Hippocampal formation (tissue), 2 donors: ENCODE measurements around the gene CD247.
"Not testable (repeated sequence)": the region's sequence is repeated elsewhere in the genome, so short reads cannot be mapped to it uniquely, and the experiment has no call there.

Experiments used
- DNase-seq, 2 donors: peaks; one replicate each; lab custom pipeline; 2025; lab: John Stamatoyannopoulos, UW

CD247 gene

DNA sequence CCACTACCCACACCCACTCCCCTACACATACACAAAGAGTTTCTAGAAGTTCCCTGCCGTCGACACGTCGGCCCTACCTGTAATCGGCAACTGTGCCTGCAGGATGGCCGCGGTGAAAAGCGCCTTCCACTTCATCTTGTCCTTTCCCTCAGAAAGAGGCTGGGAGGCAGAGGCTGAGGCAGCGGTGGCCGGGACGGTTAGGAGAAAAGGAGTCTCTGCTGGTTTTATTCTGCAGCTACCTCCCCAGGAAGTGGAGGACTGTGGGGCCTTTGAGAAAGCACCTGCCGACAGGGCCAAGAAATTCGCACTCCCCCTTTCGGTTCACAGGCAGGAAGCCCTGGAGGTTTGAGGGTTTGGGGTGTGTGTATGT lies at the start of gene CD247:
CD247 (minus strand) TSS at position 199 of the 370 bp plus-strand sequence; CDS start at position 135, 64 bp downstream.
- DNase-seq = no peak

DNA sequence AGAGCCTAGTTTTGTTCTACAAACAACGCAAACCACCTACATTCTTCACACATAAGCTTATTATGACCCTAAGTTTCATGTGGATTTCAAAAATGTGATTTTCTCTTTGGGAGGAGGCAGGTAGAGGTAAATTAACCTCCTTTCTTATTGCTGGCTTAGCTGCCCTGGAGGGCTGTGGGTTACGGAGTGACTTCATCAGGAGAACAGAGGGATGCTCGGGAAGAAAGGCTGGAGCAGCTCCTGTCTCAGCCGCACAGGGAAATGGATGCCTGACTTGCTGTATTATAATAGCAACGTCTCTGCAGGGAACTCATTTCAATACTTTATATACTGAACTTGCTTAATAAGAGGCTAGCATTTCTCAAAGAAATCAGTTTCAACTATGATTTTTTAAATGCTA lies 49.3 kb upstream of the CD247 start:
- DNase-seq = no peak

DNA sequence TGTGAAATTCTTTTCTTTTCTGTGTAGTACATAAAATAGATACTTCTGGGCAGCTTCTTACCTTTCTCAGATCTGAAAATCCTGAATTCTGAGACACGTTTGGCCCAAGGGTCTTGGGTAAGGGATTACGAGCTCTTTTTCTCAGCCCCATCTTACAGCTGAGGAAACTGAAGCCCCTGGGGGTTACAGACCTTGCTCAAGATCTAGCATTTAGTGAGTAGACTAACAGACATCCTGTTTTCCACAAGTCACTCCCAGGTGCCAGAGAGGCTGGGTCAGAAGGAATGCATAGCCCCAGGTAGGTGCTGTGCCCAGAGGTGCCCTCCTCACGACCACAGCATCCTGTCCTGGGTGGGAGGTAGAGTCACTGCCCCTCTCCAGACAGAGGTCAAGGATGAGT lies 48.4 kb upstream of the CD247 start:
- no peak for DNase-seq

DNA sequence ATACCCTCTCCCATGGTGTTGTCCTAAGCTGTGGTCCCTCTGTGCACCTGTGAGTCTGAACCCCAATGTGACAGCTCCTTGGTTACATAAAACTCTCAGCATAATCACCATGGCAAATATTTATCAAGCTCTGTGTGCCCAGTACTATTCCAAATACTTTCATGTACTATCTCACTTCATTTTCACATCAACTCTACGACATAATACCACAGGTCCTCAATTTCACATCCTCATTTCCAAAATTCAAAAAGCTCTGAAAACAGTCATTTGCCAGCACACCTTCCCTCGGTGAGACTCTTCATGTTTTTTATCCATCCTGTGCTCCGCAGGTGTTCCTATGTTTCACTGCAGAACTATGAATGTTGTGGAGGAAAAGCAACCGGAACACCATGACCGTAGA lies 47.6 kb upstream of the CD247 start:
- no peak for DNase-seq

DNA sequence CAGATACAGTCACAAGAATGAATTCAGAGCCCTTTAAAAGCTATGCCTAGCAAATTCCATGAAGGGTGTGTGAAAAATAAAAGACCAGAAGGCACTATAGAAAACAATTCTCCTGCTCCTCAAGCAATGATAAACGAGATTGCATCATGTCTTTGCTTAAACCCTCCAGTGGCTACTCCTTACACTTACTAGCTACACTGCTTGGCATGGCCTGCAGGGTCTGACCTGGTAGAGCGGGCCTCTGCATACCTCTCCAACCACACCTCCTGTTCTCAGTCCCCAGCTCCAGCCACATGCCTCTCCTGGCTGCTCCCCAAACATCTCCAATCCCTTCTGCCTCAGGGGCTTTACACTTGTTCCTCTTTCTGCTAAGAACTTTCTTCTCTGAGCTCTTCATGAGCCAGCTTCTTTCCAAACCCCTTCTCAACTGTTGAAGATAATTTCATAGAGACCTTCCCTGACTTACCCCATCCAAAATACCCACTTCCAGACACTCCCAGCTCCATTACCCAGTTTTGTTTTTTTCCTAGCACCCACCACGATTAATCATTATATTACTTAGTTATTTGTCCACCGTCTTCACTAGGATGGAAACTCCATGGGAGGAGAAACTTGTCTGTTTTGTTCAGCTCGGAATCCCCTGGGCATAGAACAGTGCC lies 46.4 kb upstream of the CD247 start:
- DNase-seq = peak in 1 of 2 donors; percentile 16

DNA sequence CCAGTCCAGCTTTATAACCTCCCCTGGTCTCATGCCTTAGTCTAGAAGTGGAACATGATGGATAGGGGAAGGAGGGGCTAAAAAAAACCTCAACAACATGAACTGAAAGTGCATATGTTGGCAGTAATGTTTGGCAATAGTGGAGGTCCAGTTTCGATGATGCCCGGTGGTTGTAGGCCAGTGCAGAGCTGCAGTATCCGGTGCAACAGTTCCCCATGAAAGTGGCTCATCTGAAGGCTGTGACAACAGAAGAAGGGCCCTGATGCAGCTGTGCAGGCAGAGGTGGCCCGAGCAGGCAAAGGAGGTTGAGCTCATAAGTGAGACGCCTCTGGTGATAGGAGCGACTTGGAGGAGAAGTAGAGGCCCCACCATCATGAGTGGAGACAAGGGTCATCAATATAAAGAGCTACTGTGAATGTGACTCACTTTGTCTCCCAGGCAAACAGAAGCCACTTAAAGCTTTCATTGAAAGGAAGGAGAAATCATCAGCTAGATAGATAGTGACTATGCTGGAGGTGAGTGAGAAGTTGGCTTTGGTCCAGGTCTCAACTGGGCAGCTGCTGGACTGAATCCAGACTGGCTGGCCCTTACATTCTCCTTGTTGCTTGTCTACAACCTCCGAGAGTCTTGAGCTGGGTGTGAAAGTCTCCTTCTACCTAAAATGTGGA lies 45.4 kb upstream of the CD247 start:
- DNase-seq = peak; percentile 22 to 32

DNA sequence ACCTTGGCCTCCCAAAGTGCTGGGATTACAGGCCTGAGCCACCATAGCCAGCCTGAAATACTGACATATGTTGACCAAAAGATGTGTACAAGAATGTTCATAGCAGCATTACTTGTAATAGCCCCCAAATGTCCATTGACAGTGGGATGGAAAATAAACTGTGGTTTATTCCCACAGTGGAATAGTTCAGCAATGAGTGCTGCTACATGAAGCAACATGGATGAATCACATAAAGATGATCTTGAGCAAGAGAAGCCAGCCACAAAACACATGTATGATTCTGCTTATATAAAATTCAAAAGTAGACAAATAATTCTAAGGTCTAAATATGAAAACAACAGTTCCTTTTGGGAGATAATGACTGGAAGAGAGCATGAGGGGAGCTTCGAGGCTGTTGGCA lies 44.4 kb upstream of the CD247 start:
- DNase-seq = no peak

DNA sequence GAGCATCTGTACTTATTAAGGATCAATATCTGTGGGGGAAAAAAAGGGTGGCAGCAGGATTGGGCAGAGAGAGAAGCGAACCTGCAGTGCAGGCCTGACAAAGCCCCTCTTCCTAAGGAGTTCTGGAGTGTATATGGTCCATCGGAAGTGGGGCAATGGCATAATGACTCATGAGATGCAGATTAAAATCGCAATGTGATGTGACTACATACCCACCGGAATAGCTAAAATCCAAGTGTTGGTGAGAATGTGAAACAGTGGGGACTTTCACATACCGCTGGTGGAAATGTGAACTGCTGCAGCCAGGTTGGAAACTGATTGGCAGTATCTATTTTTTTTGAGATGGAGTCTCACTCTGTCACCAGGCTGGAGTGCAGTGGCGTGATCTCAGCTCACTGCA lies 43.4 kb upstream of the CD247 start:
- no peak for DNase-seq

DNA sequence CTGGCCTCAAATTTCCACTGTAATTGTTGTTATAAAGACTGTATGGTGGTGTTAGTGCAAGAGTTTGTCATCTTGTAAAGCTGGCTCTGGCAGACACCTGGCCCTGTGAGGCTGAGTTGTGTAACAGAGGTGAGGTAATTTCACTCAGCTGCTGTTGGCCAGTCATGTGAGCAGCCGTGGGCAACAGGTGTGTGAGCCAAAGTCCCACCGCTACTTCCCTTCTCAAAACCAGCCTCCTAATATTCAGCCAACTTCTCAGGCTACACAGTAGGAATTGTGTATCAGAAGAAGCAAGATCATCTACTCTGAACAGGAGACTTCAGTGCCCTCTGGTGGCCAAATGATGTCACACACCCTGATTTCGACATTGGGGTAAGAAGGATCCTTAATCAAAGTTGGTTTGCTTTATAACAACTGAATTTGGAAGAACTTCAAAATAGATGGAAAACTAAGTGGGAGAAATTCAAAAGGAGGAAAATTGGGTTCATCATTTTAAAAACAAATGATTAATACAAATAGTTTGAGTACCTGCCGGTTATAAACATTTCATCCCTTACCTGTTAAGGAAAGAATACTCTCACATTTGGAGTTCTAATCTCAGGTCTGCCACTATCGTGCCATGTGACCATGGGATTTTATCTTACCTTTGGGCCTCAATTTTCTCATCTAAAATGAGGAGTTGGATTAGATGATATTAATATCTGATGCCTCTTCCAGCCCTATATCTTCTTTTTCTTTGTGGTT lies 37.8 kb upstream of the CD247 start:
- DNase-seq = peak; percentile 53 to 65

DNA sequence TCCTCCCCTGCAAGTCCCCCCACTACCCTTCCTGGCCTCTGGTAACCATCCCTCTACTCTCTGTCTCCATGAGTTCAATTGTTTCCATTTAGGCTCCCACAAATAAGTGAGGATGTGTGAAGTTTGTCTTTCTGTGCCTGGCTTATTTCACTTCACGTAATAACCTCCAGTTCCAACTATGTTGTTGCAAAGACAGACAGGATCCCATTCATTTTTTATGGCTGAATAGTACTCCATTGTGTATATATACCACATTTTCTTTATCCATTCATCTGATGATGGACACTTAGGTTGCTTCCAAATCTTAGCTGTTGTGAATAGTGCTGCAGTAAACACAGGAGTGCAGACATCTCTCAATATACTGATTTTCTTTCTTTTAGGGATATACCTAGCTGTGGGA lies 36.7 kb upstream of the CD247 start:
- not testable (repeated sequence) for DNase-seq

DNA sequence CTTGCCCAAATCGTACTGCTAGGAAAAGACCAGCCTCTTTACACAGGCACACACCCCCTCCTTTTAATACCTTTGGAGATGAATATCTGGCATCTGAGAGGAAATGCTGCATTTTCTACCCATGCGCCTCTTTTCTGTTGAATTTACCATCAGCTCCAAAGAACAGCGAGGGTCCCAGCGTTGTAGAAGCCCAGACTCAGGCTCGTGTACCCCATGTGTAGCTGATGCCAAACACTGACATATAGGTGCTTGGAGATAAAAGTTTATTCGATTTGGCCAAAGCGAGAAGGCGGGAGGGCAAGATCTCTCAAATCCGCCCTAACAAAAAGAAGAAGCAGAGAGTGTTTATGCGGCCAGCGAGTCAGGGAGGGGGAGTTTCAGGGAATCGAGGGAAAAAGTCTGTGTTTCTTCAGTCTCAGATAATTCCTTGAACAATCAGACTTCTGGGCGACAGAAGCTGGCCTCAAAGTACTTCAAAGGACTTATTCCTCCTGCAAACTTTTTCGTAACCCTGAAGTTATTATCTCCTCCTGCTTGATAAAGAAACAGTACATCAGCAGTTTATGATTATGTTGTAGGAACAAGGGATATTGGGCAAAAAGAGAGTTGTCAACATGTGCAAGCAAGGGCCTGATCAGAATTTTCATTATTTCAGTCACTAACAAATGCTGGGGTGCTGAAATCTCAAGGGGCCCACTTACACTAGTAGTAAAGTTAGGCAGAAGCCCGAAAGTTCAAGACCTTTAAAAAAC lies 35.9 kb upstream of the CD247 start:
- no peak for DNase-seq

DNA sequence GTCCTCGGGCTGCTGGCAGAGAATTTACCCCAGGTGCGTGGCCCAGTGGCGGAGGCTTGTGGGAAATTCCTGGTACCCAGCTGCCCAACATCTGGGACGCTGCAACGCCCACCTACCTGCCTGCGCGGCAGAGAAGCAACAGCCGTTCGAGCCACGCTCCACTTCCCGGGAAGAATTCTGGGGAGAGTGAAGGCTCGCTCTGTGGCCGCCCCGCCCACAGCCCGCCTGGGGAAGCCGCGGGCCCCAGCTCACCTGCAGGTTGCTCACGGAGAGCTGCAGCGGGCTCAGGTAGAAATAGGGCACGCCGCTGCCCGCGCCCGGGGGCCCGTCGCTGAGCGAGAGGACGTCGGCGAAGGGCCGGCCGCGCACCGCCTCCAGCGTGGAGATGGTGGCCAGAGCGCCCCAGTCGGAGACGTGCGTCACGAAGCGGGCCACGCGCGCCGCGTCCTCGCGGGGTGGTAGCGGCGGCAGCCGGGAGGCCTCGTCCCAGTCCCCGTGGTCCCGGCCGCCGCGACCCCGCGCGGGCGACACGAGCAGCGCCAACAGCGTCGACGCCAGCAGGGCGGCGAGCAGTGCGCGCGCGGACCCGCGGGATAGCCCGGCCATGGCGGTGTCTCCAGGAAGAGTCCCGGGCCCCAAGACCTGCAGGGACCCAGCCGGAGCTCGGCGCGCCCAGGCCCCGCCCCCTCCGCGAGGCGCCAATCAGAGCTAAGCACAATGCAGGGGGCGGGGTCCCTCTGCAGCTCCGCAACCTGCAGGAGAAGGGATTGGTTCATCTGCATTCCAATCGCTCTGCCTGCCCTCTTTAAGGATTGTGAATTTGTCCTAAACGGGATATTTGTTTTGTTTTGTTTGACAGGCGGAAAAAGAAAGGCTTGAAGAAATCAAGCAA lies 35.1 kb upstream of the CD247 start, which contains the start of gene CREG1:
CREG1 (minus strand) TSS at position 627 of the 892 bp plus-strand sequence.
- DNase-seq = peak; percentile 87 to 93

DNA sequence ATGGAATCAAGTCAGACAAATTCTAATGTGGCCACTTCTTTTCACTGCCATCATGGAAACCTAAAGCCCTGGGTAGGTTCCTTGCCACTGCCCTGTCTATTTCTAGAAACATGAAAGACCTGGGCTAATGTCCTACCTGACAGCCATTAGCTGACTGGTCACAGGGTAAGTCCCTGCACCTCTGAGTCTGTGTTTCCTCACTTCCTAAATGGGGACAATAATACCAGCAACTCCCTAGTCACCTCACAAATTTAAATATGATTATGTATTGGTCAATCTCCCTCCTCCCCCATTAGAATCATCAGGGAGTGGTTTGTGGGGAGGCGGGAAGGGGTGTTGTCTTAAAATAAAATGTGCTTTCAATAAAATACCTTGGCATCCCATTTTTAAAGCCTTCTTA lies 33.0 kb upstream of the CD247 start:
- no peak for DNase-seq

DNA sequence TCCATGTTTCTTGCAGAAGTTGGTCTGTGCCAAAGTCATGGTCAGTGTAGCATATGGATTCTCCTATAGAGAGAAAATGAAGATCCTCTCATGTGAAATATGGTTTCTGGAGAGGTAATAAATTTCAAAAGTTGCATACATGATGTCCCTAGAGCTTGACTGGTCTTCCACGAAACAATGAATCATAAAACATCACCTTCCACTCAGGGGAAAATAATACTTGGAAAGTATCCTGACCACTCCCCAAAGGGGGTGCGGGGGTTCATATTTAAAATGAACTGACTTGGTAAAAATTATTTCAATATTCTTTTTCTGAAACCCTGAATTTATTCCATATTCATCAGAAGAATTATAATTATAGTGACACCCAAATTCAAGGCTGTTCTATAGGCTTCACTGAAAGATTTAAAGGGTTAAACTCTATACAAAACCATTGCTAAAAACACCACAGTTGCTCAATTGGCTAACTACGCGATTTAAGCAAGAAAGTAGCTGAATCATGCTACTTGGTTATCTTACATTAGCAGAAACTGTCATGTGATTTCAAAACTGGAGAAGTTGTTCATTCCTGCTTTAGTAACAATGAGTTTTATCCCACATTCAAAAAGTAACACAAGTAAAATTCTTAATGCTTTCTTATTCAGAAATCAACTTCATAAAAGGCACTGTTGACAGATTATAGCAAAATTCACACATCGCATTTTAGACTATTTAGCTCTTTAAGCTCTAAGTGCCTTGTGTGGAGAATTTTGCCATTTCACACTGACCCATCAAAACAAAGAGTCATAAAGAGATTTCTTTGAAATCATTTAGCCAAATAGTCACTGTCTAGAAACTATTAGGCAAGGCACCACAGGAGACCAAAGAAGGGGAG lies 30.0 kb upstream of the CD247 start:
- DNase-seq = no peak

DNA sequence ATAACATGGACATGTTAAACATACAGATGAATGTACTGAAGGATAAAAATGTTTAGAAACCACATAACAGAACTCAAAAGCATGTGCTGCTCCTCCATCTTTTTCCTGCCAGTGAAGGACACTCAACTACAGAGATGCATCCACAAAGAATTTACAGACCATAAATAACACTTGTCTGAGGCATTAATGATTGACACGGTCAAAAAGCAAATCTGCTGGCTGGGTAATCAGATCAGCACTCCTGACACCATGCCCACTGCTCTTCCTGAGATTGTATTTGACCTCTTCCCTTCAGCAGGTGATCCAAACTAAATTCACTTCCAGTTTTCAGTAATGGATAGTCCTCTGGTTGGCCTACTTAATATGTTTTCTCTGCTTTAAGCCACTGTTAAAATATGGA lies 28.6 kb upstream of the CD247 start:
- no peak for DNase-seq

DNA sequence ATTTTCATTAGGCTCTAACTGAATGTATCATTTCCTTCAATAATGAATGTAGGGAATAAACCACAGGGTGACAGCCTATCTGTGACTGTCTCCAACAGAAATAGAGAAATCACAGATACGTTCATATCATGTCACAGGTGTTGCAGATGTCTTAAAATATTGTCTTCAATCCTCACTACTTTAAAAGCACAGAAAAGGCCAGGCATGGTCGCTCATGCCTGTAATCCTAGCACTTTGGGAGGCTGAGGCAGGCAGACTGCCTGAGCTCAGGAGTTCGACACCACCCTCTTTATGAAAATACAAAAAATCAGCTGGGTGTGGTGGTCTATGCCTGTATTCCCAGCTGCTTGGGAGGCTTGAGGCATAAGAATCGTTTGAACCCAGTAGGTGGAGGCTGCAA lies 27.0 kb upstream of the CD247 start:
- DNase-seq = no peak

DNA sequence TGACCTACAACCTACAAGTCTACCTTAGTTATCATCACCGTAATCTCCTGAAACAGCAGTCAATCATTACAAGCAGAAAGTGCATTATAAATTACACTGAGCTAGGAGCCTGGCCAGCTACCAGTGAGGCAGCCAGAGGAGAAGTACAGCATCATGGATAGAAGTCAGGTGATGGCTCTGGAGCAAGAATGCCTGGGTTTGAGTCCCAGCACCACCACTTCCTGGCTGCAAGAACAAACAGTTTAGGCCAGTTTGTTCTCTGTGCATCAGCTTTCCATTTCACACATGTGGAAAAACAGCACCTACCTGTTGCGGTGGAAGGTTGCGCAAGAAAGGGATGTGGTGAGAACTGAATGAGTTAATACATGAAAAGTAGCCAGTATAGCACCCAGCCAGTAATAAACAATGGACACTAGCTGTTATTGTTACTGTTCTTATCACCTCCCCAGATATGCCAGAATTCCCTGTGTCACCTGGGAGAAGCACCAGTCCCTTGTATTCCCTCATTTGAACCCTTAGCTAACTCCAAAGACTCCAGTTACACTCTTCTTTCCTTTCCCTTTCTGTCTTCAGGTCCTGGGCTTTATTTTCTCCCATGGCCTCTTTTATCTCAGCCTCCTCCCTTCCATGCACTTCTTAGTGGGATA lies 26.2 kb upstream of the CD247 start:
- DNase-seq = no peak

DNA sequence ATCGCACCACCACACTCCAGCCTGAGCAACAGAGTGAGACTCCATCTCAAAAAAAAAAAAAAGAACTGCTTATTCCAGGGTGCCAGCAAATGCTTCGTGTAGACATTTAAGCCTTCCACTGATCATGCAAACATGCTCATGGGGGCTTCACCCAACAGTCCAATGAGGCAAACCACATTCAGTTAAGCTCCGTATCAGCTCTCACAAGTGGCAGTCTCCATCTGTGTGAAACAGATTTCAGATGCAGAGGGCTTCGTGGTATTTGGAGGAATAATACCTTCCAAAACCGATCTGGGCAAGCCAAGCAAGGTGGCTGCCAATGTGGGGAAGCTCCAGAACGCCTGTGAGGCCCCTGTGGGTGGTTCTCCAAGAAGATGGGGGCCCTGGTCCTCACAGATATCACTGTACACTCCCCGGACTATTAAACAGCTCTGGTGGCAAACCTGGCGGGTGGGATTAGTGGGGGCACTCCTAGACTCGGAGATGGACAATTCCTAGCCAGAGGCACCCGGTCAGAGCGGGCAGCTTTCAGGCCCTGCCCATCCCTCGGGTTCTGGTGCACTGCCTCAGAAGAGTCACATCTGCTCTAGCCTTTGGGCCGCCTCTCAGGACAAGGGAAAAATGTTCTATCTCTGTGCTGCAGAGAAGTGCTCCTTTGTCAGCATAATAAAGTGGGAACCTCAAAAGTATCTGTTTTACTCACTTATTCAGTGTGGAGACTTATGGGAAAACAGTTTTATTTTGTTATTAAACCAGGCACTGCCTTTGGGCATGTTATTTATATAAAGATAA lies 25.1 kb upstream of the CD247 start:
- peak in 1 of 2 donors; percentile 9 for DNase-seq
